Sciatic nerve (tissue), 2 donors: Measurements from ENCODE around the gene SYMPK. TPM values are rescaled to one million over a fixed set of nuclear protein-coding genes. Genes with fewer than 3 reads are reported as not detected.

ENCODE experiments used
- ATAC-seq: fragments of 200-7000 bp; cut with Tn5 transposase; one replicate; pipeline ENCODE4 v1.9.1; 2020; ENCODE audit warnings: mild to moderate bottlenecking, moderate library complexity
- DNase-seq: peaks from one replicate; pipeline ENCODE4 v3.0.0-alpha.2; 2020; ENCODE audit warnings: low spot score
- intact Hi-C: fragments of 100-400 bp; cut with DNase I; formaldehyde crosslinking; loops from one replicate; pipeline ENCODE4 v1.14.2; 2022
- total RNA-seq: library from RNA; stranded (reverse); fragmentation: NEBNext Ultra II Directional; extraction: Animal tissue kit (Norgen Biotek cat#: 25700); gene quantifications from one replicate; pipeline ENCODE4 v1.2.1, GENCODE V29; 2021
- donor health status: DM: no; HTN: no; CAD: no.
- donor health status: DM: no; HTN: no; CAD: no.

The SYMPK gene
- total RNA-seq, 1 donor from 2014 or later: 60.9 TPM

DNA sequence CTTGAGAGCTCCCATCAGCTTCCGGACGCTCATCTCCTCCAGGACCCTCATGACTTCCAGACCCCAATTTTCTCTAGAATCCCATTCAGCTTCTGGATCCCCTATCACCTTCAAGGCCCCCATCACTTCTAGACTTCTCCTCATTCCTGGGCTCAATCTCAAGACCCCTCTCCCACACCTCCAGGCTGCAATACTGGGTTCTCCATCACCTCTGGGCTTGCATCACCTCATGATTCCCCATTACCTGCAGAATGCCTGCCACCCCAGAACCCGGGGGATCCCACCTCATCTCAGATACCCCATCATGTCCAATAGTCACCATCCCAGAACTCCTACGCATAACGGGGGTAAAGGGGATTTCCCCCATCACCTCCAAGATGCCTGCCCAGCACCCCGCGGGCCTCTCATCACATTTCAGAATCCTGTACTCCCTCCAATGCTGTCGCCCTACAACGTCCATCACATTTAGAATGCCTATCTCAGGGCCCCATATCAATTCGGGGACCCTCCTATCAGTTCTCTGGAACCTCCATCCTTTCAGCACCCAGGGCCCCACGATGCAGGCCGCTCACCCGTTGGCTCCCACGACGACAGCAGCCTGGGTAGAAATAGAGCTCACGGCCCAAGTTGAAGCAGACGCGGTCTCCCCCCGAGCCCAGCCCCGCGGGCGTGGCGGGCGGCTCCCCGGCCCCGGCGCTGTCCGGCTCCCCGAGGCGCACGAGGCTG, 71.0 kb downstream of the SYMPK start:
- intact Hi-C loops: no loop called here
- DNase-seq: peak; percentile 56
- ATAC-seq: no peak

DNA sequence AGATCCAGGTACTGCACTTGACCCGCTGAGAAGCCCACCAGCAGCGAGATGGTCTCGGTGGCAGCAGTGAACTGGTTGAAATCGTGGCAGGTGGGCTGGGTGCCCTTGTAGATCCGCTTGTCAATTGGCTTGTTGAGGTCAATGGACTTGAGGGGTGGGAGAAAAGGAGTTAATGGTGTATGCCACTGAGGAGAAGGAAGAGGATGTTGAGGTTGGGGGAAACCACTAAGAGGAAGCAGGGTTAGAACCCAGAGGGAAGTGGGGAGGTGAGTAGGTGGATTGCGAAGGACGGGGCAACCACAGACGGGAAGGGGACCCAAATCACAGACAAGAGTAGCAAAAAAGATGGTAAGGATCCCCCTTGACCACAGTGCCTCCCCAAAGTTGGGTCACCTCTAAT, 72.0 kb downstream of the SYMPK start:
- DNase-seq (no peak), ATAC-seq (no peak)
- intact Hi-C loops: no loop called here

DNA sequence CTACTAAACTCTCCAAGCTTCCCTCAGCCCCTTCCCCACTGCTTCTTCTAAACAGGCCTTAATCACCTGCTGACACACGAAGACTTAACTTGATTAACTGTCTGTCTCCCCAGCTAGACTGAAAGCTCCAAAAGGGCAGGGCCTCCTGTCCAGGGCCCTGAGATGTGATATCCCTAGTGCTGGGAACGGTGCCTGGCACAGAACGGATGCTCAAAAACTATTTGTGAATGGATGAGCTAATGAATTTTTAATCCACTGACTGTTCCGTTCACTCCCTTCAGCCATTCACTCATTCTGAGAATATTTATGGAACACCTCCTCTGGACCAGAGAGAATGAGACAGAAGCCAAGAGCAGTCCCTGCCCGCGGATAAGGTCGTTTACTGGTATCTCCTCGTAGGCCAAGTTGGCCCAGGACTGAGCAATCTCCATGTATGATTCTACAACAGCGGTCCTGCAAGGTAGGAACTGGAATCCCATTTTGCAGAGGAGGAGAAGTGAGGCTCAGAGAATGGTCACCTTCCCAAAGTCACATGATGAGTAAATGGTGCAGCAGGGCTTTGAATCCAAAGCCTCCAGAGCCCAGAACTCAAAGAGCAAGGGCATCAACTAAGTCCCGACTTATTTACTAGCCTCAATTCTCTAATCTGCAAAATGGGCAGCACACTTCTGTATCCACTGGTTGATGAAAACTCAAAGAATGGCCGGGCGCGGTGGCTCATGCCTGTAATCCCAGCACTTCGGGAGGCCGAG, 73.7 kb downstream of the SYMPK start:
- ATAC-seq (no peak), DNase-seq (no peak)
- intact Hi-C loops: no loop called here

DNA sequence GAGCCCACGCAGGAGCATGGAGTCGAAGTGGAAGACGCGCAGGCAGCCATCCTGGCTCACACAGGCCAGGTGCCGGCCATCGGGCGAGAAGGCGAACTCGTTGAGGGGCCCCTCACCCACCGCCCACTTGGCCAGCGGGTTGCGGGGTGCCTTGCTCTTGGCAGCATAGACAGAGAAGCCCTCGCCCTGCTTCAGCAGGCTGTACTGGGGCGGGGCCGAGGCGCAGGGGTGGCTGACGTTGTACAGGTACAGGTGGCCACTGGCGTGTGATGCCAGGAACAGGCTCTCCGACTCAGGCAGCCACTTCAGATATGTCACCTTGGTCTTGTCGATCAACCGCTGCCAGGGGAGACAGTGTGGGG, 76.4 kb downstream of the SYMPK start:
- intact Hi-C loops: no loop called here
- DNase-seq: no peak
- no peak for ATAC-seq

DNA sequence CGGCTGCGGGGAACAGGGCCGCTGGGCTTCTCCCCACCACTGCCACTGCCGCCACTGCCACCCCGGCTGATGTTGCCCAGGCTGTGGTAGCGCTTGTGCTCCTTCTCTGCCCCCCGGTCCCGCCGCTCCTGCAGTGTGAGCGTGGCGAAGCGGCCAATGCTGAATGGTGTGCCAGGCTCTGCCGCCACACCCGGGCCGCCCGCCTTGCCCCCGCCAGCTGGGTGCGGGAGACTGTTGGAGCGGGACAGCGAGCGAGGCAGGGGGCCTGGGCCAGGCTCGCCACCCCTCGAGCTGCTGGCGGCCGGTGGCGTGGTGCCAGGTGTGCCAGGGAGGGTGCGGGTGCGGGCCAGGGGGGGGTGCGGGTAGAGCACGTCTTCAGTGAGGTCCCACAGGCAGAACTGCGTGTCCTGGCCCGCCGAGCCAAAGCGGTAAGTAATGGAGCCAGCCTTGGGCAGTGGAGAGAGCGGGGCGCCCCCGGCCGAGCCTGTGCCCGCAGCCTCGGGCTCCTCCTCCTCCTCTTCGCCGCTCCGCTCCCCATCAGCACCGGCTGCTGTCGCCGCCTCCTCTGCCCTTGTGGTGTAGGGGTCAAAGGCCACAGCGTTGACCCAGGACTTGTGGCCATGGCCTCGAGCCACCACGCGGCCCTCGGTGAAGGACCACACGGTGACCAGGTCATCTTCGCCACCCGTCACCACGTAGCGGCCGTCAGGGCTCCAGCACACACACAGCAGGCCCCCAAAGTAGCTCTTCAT, 77.0 kb downstream of the SYMPK start:
- ATAC-seq (no peak), DNase-seq (peak; percentile 65)
- intact Hi-C loops: no loop called here

- intact Hi-C loops: no loop called here
- no peak for ATAC-seq
- DNase-seq: no peak
These were observed 77.8 kb downstream of the SYMPK start for GRCh38 chr19:45785097-45785496.

GRCh38 chr19:45784096-45784495, 78.9 kb downstream of the SYMPK start:
- DNase-seq (no peak), ATAC-seq (no peak)
- intact Hi-C loops: no loop called here

DNA sequence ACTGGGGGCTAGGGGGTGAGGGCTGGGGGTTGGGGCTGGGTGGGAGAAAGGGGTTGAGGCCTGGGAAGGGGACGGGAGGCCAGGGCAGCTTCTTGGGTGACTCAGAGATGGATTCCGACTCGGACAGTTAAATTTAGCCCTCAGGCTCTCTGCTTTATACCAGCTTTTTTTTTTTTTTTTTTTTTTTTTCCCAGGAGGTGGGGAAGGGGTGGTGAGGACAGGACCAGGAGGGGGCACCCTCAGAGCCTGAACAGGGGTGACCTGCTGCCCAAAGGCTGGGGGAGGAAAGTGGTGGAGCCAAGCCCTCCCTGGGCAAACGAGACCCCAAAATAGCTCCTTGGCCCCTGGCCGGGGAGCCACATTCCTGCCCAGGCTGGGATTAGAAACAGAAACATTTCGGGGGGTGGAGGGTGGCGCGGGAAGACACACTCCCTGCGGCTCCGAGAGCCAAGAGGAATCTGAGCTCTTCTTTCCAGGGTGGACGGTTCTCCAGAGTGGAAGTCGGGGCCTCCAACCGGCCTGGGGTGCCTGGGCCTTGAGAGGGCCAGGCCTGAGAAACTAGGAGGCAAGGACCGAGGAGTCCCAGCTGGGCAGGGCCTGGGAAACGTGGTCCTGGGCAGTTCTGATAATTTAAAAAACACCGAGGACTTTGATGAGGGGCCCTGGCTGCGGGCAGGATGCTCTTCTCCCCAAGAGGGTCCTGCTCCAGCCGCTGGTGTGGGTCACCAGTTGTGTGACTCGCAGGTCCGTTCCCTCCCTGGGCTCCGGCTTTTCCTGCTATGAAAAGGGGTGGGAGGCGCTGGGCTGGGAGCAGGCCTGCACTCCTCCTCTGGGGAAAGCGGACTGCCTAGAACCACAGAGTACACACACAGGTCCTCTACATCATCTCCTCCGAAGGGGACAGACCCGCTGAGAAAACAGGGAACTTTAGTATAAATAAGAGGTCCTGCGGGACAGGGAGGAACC, 79.8 kb downstream of the SYMPK start:
- intact Hi-C loops: no loop called here
- ATAC-seq (peak; percentile 61), DNase-seq (no peak)

DNA sequence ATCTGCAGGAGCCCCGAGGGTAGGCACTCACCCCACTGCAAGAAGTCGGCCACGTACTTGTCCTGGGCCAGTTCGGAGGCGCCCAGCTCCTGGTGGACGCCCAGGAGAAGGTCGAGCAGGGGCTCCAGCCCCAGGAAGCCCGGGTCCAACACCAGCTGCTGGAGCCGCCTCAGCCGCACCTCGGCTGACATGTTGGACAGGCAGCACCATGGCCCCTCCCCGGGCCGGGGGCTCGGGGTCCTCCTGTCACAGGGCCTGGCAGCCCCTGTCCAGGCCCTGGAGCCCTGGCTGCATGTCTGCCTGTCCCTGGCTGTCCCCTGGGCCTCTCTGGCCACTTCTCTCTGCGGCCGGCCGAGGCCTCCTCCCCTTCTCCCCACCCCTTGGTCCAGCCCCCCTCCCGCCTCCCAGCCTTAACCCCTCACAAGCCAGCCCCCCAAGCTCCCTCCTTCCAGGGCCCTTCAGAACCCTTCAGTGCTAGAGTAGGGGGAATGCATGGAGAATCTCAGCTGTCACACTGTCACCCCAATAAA, 80.7 kb downstream of the SYMPK start, which contains the start of gene DMPK:
Gene DMPK, minus strand, starts transcription at position 329 of the 530 bp plus-strand sequence. Its CDS starts 138 bp downstream, at position 191.
- DNase-seq (no peak), ATAC-seq (peak; percentile 65)
- intact Hi-C loops: no loop called here

- intact Hi-C loops: no loop called here
These were observed 81.5 kb downstream of the SYMPK start for GRCh38 chr19:45781214-45782161.

GRCh38 chr19:45780448-45781213, 82.3 kb downstream of the SYMPK start:
- intact Hi-C loops: no loop called here
- ATAC-seq: no peak
- no peak for DNase-seq

More at GRCh38 chr19:45781214-45782161, 81.5 kb downstream of the SYMPK start:
- peak; percentile 1 for ATAC-seq
- DNase-seq: no peak

DNA sequence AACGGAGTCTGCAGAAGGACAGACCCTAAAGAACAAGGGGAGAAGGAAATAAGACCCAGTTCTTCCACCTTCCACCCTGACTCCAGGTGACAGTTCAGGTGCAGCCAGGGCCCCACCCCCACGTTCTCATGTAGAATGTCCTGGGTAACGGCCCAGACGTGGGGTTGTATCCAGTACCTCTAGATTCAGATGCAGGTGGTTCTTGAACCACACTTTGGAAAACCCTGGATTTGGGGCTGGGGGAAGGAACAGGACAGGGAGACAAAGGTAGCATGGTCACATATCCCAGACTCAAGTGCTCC, 82.8 kb downstream of the SYMPK start:
- intact Hi-C loops: no loop called here
- DNase-seq: no peak
- ATAC-seq: no peak

DNA sequence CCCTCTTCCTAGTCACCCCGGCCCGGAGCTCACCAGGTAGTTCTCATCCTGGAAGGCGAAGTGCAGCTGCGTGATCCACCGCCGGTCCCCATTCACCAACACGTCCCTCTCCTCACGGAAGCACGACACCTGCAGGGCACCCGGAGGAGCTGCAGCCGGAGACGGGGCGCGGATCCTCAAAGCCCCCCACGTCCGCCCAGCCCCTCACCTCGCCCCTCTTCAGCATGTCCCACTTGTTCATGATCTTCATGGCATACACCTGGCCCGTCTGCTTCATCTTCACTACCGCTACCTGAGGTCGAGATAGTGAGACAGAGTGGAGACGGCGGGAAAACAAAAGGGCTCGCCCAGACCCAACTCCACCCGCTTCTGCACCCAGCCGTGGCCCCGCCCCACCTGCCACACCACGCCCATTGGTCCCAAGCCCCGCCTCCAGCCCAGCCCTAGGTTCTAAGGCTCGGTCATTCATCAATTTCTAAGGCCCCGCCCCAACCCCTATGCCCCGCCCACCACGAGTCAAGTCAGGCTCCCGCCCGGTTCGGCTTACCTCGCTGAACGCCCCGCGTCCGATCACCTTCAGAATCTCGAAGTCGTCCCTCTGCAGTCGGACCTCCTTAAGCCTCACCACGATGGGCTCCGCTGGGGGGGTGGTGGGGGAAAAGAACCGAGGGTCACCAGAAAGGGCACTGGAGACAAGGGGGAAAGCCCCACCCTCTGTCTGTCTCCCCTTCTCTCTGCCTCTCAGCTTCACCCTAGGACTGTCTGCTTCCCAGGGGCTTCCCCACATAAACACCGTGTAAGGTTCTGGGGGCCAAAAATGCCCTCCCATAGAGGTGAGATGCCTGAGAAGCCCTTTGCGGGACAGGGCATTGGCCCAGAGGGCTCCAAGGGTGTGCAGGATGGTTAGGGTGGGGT, 83.5 kb downstream of the SYMPK start:
- intact Hi-C loops: no loop called here
- ATAC-seq: peak; percentile 80
- DNase-seq: peak; percentile 94

DNA sequence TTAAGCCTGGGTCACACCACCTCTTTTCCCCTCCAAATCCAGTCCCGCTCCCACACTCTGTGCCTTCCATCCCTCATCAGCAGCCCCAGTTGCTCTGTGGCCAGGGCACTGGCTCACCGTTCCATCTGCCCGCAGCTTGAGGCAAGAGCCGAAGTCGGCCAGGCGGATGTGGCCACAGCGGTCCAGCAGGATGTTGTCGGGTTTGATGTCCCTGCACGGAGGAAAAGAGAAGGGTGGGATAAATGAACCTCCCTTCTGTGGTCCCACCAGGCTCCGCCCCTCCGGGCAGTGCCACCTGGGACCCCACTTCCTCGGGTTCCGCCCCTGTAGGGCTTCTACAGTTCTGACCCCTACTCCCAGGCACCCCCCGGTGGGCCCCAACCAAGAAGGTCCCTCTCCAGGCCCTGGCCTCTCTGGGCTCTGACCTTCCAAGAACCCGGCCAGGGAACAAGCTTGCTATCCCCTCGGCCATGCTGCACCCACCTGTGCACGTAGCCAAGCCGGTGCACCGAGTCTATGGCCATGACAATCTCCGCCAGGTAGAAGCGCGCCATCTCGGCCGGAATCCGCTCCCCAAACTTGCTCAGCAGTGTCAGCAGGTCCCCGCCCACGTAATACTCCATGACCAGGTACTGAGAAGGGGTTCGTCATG, 84.8 kb downstream of the SYMPK start:
- ATAC-seq (no peak), DNase-seq (no peak)
- intact Hi-C loops: no loop called here

DNA sequence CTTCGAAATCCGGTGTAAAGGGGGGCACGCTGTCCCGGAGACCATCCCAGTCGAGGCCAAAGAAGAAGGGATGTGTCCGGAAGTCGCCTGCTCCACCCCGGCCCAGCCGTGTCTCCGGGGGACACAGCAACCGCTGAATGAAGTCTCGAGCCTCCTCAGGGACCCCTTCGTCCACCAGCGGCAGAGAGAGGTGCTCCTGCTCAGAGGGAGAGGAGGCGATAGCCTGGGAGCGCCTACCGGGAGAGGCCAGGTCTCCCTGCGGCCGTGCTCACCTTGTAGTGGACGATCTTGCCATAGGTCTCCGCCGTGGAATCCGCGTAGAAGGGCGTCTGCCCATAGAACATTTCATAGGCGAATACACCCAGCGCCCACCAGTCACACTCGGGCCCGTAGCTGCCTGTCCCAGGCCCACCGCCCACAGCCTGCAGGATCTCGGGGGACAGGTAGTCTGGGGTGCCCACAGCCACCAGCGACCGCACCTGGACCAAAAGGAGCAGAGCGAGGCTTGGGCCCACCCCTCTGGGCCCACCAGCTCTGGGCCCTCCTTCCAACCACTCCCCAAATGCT, 85.5 kb downstream of the SYMPK start:
- no peak for ATAC-seq
- DNase-seq: no peak
- intact Hi-C loops: no loop called here
